T-helper 2 cell treated with Interferon-gamma antibody and Interleukin-4, amounts not matched to agents 5 μg/mL and 100 μg/mL, for 36 hours (primary cell): ENCODE data around the gene TMEM151B.
"Not testable (repeated sequence)": the region's sequence is repeated elsewhere in the genome, so short reads cannot be mapped to it uniquely, and the experiment has no call there.

Experiments used
- DNase-seq: peaks from one replicate; pipeline ENCODE4 v3.0.0; 2021; ENCODE audit warnings: low spot score
- H3K27ac Mint-ChIP-seq: one replicate; pipeline ENCODE4 v1.8.0; 2021; ENCODE audit warnings: mild to moderate bottlenecking, mixed read lengths
- H3K27me3 Mint-ChIP-seq: one replicate; pipeline ENCODE4 v1.8.0; 2021; ENCODE audit warnings: low read depth, mixed read lengths
- H3K36me3 Mint-ChIP-seq: one replicate; pipeline ENCODE4 v1.8.0; 2021; ENCODE audit warnings: low read depth, mixed read lengths
- H3K4me1 Mint-ChIP-seq: one replicate; pipeline ENCODE4 v1.8.0; 2021; ENCODE audit warnings: low read depth, mixed read lengths
- H3K4me3 Mint-ChIP-seq: one replicate; pipeline ENCODE4 v1.8.0; 2022; ENCODE audit warnings: mild to moderate bottlenecking, moderate library complexity, mixed read lengths
- H3K9me3 Mint-ChIP-seq: one replicate; pipeline ENCODE4 v1.8.0; 2021; ENCODE audit warnings: mixed read lengths

The TMEM151B gene

DNA sequence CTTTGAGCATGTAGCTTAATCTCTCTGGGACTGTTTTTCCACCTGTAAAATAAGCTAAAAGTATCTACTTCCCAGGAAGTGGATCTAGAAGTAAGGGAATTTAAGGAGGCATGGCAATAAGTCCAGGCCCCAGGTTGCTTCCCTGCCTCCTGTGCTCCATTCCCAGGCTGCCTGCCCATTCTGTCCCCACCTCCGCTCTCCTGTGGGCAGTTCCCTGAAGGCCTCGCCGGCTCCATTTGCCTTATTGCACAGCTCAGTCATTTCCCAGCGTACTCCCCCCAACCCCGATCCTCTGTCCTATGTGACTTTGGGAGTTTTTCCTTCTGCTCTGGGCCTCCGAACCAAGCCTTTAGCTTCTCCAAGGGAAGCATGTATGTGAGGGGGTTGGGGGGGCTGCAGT is 42.2 kb upstream of the TMEM151B start:
- H3K27ac Mint-ChIP-seq = no peak overlapping the region
- peaks cover 14% of the 10 kb centered on the region for H3K36me3 Mint-ChIP-seq
- no peaks in the 10 kb centered on the region for H3K9me3 Mint-ChIP-seq
- DNase-seq = no peak
- peaks cover 17% of the 10 kb centered on the region for H3K4me1 Mint-ChIP-seq
- no peak overlapping the region for H3K4me3 Mint-ChIP-seq
- H3K27me3 Mint-ChIP-seq = no peaks in the 10 kb centered on the region

- DNase-seq = no peak
- Mint-ChIP-seq H3K9me3 (no peaks in the 10 kb centered on the region), H3K27me3 (no peaks in the 10 kb centered on the region), H3K36me3 (peaks cover 14% of the 10 kb centered on the region), H3K27ac (no peak overlapping the region), H3K4me3 (no peak overlapping the region), H3K4me1 (peaks cover 16% of the 10 kb centered on the region)
Measured at GRCh38 chr6:44228433-44228832, 41.8 kb upstream of the TMEM151B start.

DNA sequence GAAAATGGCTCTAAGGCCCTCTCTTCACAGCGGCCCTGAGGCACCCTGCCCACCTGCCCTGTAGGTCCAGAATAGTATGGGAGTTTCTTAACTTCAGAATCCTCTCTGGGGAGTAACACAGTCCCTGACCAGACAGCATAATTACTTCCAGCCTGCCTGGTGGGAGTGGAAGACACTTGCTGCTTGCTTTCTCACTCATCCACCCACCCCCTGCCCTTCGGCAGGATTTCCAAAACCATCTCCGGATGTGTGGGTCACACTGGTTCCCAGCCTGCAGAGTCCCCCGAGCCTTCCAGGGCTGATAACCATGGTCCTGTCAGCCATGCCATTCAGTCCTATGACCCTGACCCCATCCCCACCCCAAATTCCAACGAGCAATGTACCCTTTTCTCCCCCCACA is 41.4 kb upstream of the TMEM151B start:
- H3K4me3 Mint-ChIP-seq = no peak overlapping the region
- H3K36me3 Mint-ChIP-seq = peaks cover 14% of the 10 kb centered on the region
- H3K27me3 Mint-ChIP-seq = no peaks in the 10 kb centered on the region
- H3K4me1 Mint-ChIP-seq = peaks cover 16% of the 10 kb centered on the region
- no peaks in the 10 kb centered on the region for H3K9me3 Mint-ChIP-seq
- H3K27ac Mint-ChIP-seq = no peak overlapping the region
- DNase-seq = no peak

DNA sequence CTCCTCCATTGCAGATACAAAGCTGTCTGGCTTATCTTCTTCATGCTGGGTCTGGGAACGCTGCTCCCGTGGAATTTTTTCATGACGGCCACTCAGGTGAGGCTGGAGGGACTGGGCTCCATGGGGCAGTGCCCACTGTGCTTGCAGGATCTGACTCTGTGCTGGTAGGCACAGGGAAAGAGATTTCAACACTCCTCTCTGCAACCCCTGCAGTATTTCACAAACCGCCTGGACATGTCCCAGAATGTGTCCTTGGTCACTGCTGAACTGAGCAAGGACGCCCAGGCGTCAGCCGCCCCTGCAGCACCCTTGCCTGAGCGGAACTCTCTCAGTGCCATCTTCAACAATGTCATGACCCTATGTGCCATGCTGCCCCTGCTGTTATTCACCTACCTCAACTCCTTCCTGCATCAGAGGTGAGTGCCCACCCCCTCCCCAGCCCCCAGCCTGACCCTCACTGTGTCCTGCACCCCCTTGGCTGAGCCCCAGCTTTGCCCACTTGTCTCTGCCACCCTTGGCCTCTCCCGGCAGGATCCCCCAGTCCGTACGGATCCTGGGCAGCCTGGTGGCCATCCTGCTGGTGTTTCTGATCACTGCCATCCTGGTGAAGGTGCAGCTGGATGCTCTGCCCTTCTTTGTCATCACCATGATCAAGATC is 40.7 kb upstream of the TMEM151B start:
- H3K36me3 Mint-ChIP-seq = peaks cover 14% of the 10 kb centered on the region
- H3K27ac Mint-ChIP-seq = no peak overlapping the region
- DNase-seq = no peak
- H3K4me1 Mint-ChIP-seq = peaks cover 12% of the 10 kb centered on the region
- no peaks in the 10 kb centered on the region for H3K9me3 Mint-ChIP-seq
- H3K4me3 Mint-ChIP-seq = no peak overlapping the region
- no peaks in the 10 kb centered on the region for H3K27me3 Mint-ChIP-seq

GRCh38 chr6:44230034-44230675 is 40.1 kb upstream of the TMEM151B start:
- Mint-ChIP-seq H3K27me3 (no peaks in the 10 kb centered on the region), H3K9me3 (no peaks in the 10 kb centered on the region), H3K4me3 (no peak overlapping the region), H3K4me1 (peaks cover 6% of the 10 kb centered on the region), H3K36me3 (peaks cover 14% of the 10 kb centered on the region), H3K27ac (no peak overlapping the region)
- DNase-seq = no peak

DNA sequence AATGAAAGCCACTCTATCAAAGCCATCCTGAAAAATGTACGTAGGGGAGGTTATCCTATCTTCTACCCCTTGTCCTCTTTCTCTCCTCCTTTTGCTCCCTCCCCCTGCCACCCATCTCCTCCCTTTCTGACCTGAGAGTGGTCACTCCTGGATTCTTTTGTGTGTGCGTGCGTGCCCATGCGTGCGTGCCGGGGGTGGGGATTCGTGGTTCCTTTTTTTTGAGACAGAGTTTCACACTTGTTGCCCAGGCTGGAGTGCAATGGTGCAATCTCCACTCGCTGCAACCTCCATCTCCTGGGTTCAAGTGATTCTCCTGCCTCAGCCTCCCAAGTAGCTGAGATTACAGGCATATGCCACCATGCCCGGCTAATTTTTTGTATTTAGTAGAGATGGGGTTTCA is 38.8 kb upstream of the TMEM151B start:
- not testable (repeated sequence) for H3K4me1 Mint-ChIP-seq

DNA sequence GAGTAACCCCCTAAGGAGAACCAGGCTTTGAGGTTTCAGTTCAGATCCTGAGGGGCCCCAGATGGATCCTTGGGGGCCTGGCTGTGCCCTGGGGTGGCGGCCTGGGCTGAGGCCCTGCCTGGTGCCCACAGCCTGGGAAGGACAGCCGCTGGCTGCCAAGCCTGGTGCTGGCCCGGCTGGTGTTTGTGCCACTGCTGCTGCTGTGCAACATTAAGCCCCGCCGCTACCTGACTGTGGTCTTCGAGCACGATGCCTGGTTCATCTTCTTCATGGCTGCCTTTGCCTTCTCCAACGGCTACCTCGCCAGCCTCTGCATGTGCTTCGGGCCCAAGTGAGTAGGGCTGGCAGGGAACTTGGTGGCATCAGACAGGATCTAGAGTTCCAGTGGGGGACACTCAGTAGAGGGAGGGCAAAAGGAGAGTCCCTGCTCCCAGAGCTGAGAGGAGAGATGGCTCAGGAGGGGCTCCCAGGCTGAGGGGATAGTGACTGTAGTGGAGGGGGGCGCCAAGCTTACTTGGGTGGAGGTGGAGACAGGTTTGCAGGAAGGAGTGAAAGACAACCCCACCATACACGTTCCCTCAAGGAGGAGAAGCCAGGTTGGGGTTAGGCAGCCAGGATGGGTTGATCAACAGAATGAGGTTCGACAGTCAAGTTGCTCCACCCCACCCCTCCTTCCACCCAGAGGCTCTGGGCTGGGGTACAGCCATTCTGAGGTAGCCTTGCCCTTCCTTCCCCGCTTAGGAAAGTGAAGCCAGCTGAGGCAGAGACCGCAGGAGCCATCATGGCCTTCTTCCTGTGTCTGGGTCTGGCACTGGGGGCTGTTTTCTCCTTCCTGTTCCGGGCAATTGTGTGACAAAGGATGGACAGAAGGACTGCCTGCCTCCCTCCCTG is 37.3 kb upstream of the TMEM151B start:
- H3K27me3 Mint-ChIP-seq = no peaks in the 10 kb centered on the region
- peak overlapping the region; percentile 27 for H3K27ac Mint-ChIP-seq
- H3K4me1 Mint-ChIP-seq = peaks cover 6% of the 10 kb centered on the region
- H3K36me3 Mint-ChIP-seq = peaks cover 14% of the 10 kb centered on the region
- no peak overlapping the region for H3K4me3 Mint-ChIP-seq
- DNase-seq = no peak
- no peaks in the 10 kb centered on the region for H3K9me3 Mint-ChIP-seq

More for the DNA sequence above, 38.8 kb upstream of the TMEM151B start:
- H3K27me3 Mint-ChIP-seq, H3K27ac Mint-ChIP-seq, DNase-seq, H3K4me3 Mint-ChIP-seq, H3K9me3 Mint-ChIP-seq: not testable (repeated sequence)
- peaks cover 14% of the 10 kb centered on the region for H3K36me3 Mint-ChIP-seq

DNA sequence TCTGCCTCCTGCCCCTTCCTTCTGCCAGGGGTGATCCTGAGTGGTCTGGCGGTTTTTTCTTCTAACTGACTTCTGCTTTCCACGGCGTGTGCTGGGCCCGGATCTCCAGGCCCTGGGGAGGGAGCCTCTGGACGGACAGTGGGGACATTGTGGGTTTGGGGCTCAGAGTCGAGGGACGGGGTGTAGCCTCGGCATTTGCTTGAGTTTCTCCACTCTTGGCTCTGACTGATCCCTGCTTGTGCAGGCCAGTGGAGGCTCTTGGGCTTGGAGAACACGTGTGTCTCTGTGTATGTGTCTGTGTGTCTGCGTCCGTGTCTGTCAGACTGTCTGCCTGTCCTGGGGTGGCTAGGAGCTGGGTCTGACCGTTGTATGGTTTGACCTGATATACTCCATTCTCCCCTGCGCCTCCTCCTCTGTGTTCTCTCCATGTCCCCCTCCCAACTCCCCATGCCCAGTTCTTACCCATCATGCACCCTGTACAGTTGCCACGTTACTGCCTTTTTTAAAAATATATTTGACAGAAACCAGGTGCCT is 36.6 kb upstream of the TMEM151B start:
- Mint-ChIP-seq H3K4me1 (peaks cover 10% of the 10 kb centered on the region), H3K27me3 (no peaks in the 10 kb centered on the region), H3K4me3 (no peak overlapping the region), H3K9me3 (no peaks in the 10 kb centered on the region), H3K27ac (peak overlapping the region; percentile 27), H3K36me3 (peaks cover 14% of the 10 kb centered on the region)
- no peak for DNase-seq

DNA sequence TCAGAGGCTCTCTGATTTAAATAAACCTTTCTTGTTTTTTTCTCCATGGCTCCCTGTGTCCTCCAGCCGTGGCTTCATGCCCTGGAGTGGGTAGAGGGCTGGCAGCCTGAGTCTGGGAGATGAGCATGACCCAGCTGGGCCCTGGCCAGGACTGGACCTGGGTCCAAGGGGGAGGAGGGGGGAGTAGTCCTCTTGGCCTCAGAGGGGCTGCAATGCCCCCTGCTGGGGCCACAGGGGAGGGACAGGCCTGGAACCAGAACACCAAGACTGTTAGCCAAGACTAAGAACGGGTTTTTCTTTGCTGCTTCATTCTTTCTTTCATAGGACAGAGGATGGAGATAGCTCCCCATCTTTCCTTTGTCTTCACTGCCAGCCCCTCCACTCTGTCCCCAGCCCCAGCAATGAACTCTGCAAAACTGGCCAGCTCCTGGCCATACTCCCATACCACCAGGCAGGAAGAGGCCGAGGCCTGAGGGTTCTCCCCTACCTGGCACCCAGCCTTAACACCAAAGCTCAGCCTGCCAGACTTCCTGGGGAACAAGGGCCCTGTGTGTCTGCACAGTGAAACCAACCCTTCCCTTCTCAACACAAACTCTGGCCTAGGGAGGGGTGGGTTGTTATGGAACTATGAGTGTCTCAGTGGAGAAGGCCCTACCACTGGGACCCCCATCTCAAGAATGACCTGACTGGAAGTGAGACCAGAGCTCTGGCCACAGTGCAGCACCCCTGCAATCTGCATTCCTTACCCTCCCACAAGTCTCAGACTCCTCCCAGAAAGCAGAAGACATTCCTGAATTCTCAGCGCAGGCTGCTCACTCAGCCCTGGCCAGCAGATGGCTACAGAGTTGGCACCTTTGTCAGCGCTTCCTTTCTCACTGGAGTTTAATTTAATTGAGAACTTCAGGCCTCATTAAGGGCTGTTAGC is 35.9 kb upstream of the TMEM151B start:
- Mint-ChIP-seq H3K27me3 (no peaks in the 10 kb centered on the region), H3K4me3 (no peak overlapping the region), H3K27ac (no peak overlapping the region), H3K36me3 (peaks cover 14% of the 10 kb centered on the region), H3K9me3 (no peaks in the 10 kb centered on the region), H3K4me1 (peaks cover 10% of the 10 kb centered on the region)
- DNase-seq = no peak

GRCh38 chr6:44235269-44235668 is 35.0 kb upstream of the TMEM151B start:
- no peak overlapping the region for H3K4me3 Mint-ChIP-seq
- no peak for DNase-seq
- H3K27ac Mint-ChIP-seq = no peak overlapping the region
- peaks cover 10% of the 10 kb centered on the region for H3K4me1 Mint-ChIP-seq
- H3K36me3 Mint-ChIP-seq = peaks cover 11% of the 10 kb centered on the region
- H3K27me3 Mint-ChIP-seq = no peaks in the 10 kb centered on the region
- H3K9me3 Mint-ChIP-seq = no peaks in the 10 kb centered on the region

GRCh38 chr6:44235891-44236516 is 34.2 kb upstream of the TMEM151B start:
- no peaks in the 10 kb centered on the region for H3K27me3 Mint-ChIP-seq
- H3K9me3 Mint-ChIP-seq = no peaks in the 10 kb centered on the region
- peaks cover 10% of the 10 kb centered on the region for H3K4me1 Mint-ChIP-seq
- H3K36me3 Mint-ChIP-seq = peaks cover 6% of the 10 kb centered on the region
- DNase-seq = no peak
- no peak overlapping the region for H3K27ac Mint-ChIP-seq
- no peak overlapping the region for H3K4me3 Mint-ChIP-seq

DNA sequence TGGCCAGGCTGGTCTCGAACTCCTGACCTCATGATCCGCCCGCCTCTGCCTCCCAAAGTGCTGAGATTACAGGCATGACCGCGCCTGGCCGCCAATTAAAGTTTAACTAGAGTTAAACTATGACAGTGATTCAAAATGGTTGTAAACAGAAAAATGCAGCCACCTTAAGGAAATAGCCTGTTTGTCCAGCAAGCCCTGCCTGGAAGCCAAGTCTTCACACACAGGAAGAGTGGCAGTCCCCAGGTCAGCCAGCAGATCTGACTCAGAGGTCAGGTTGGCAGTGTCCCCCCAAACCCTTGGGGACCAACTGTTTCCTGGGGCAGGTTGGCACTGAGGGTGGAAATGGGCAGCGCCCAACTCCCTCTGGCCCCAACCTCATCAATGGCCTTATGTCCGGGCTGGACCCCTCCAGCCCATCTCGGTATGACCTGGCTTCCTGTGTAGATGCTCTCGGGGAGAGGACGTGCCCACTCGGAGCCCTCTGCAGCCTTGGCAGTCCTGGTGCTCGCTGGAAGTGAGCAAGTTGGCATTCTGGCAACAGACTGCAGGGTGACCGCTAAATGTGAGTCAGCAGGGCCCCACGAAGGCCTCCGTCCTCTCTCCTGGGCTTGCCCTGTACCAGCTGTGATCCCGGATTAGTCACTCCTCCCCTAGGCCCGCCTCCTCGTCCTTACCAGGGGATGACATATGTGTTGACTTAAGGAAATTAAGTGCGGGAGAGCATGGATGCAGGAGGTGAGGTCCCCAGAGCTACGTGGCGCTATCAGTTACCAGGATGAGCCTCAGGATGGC is 33.0 kb upstream of the TMEM151B start:
- peaks cover 3% of the 10 kb centered on the region for H3K36me3 Mint-ChIP-seq
- DNase-seq = peak; percentile 89
- H3K4me3 Mint-ChIP-seq = peak overlapping the region; percentile 91
- peak overlapping the region; percentile 96 for H3K27ac Mint-ChIP-seq
- H3K9me3 Mint-ChIP-seq = no peaks in the 10 kb centered on the region
- peaks cover 10% of the 10 kb centered on the region for H3K4me1 Mint-ChIP-seq
- H3K27me3 Mint-ChIP-seq = no peaks in the 10 kb centered on the region
